Effector CD4-positive, alpha-beta T cell (primary cell): ENCODE measurements around the gene PPIA.
"Not testable (repeated sequence)": the region's sequence is repeated elsewhere in the genome, so short reads cannot be mapped to it uniquely, and the experiment has no call there.

Source experiments
- DNase-seq: peaks from one replicate; pipeline ENCODE4 v3.0.0-alpha.2; 2020

The PPIA gene

GRCh38 chr7:44842675-44843074 lies 46.2 kb downstream of the PPIA start:
- DNase-seq = not testable (repeated sequence)

GRCh38 chr7:44843440-44843839 lies 47.0 kb downstream of the PPIA start:
- not testable (repeated sequence) for DNase-seq

- no peak for DNase-seq
Measured at GRCh38 chr7:44845451-44845850, 49.0 kb downstream of the PPIA start.

- DNase-seq = peak; percentile 8
Measured at GRCh38 chr7:44846390-44846789, 49.9 kb downstream of the PPIA start.

- no peak for DNase-seq
Measured at GRCh38 chr7:44846816-44847508, 50.5 kb downstream of the PPIA start.

- peak; percentile 71 for DNase-seq
Measured at GRCh38 chr7:44847509-44847919, 51.0 kb downstream of the PPIA start.

- DNase-seq = peak; percentile 99
Measured at GRCh38 chr7:44847920-44848634, 51.6 kb downstream of the PPIA start, which contains the start of gene H2AZ2. TSS of gene H2AZ2 (minus strand) at chr7:44848087. CDS start at chr7:44847971, 116 bp downstream.

- no peak for DNase-seq
Measured at GRCh38 chr7:44849259-44849884, 52.9 kb downstream of the PPIA start.

- DNase-seq = no peak
Measured at GRCh38 chr7:44849885-44850544, 53.5 kb downstream of the PPIA start.

GRCh38 chr7:44852590-44852989 lies 56.1 kb downstream of the PPIA start:
- no peak for DNase-seq
